Gastroesophageal sphincter (tissue), 3 donors: ENCODE data around the gene MEX3A.

ENCODE experiments used
- CTCF ChIP-seq, 4 experiments: fragments of 200-600 bp in 2 of 4; fragments of 450-650 bp in 2 of 4; sonication (generic) in 1 of 4; IDR thresholded peaks; one replicate each; pipeline ENCODE4 v1.5.1; 2017 to 2019; ENCODE audit warnings: antibody characterized with exemption in 4 of 4, mild to moderate bottlenecking in 2 of 4, moderate library complexity in 2 of 4
- EP300 ChIP-seq: sonication (generic); formaldehyde crosslinking; IDR thresholded peaks from one replicate; pipeline ENCODE4 v1.6.1; 2017; ENCODE audit warnings: antibody characterized with exemption, mild to moderate bottlenecking
- POLR2A ChIP-seq, 2 donors: fragments of 450-650 bp; IDR thresholded peaks; one replicate each; pipeline ENCODE4 v1.6.1; 2017; ENCODE audit warnings: antibody characterized with exemption in 2 of 2, mild to moderate bottlenecking in 2 of 2, moderate library complexity in 1 of 2
- POLR2AphosphoS5 ChIP-seq: sonication (generic); formaldehyde crosslinking; IDR thresholded peaks from one replicate; pipeline ENCODE4 v1.6.1; 2017; ENCODE audit warnings: antibody characterized with exemption

- TF ChIP-seq CTCF (IDR thresholded peaks at IDR 0.05) (no peak), POLR2A (IDR thresholded peaks at IDR 0.05) (no peak), POLR2AphosphoS5 (no peak), EP300 (no peak)
These were observed 35.3 kb upstream of the MEX3A start for GRCh38 chr1:156117414-156118176.
